Ascending aorta (tissue), 2 donors: ENCODE data around the gene PRUNE2. TPM values are rescaled to one million over a fixed set of nuclear protein-coding genes. Genes with fewer than 3 reads are reported as not detected.
A peak's percentile ranks its signal among the peaks of the same experiment; 100 is the strongest.

Experiments
- DNase-seq, 2 donors: peaks; one replicate each; pipeline ENCODE4 v3.0.0-alpha.2; 2019; ENCODE audit warnings: low spot score in 2 of 2
- H3K27ac ChIP-seq, 2 donors: fragments of 200-600 bp; sonication (generic); one replicate each; pipeline ENCODE4 v1.5.1; 2016 to 2017; ENCODE audit warnings: mild to moderate bottlenecking in 1 of 2
- H3K27me3 ChIP-seq: fragments of 200-600 bp; sonication (generic); one replicate; pipeline ENCODE4 v1.5.1; 2017
- H3K36me3 ChIP-seq, 2 donors: fragments of 200-600 bp; sonication (generic); one replicate each; pipeline ENCODE4 v1.5.1; 2016
- H3K4me1 ChIP-seq, 2 donors: fragments of 200-600 bp; sonication (generic); one replicate each; pipeline ENCODE4 v1.5.1; 2016 to 2017; ENCODE audit warnings: mild to moderate bottlenecking in 1 of 2
- H3K4me3 ChIP-seq, 2 donors: fragments of 200-600 bp; sonication (generic); one replicate each; pipeline ENCODE4 v1.5.1; 2016 to 2017; ENCODE audit warnings: mild to moderate bottlenecking in 1 of 2
- H3K9me3 ChIP-seq, 2 donors: fragments of 200-600 bp; sonication (generic); one replicate each; pipeline ENCODE4 v1.5.1; 2016
- CTCF ChIP-seq, 3 experiments: fragments of 200-600 bp in 2 of 3; fragments of 450-650 bp in 1 of 3; sonication (generic) in 2 of 3; IDR thresholded peaks; one replicate each; pipeline ENCODE4 v1.5.1; 2016 to 2019; ENCODE audit warnings: antibody characterized with exemption in 3 of 3, mild to moderate bottlenecking in 1 of 3, moderate library complexity in 1 of 3
- intact Hi-C: fragments of 100-400 bp; cut with DNase I; formaldehyde crosslinking; loops from one replicate; pipeline ENCODE4 v1.15.1; 2023
- total RNA-seq: library from RNA; depleted of rRNA; stranded (reverse); fragments of >200 nt; gene quantifications from one replicate; pipeline ENCODE4 v1.1.0, GENCODE V29; 2016

PRUNE2 gene
- total RNA-seq, 1 donor from 2014 or later = 200 TPM

GRCh38 chr9:76644647-76645250 lies 261.2 kb downstream of the PRUNE2 start:
- intact Hi-C loops = no loop called here
- Histone ChIP-seq H3K27ac (no peak overlapping the region), H3K36me3 (peaks cover 39 to 67% of the 10 kb centered on the region in 2 donors), H3K27me3 (no peaks in the 10 kb centered on the region), H3K4me1 (peaks cover 2 to 5% of the 10 kb centered on the region in 2 donors), H3K4me3 (no peak overlapping the region), H3K9me3 (no peaks in the 10 kb centered on the region)
- TF ChIP-seq CTCF (IDR thresholded peaks at IDR 0.05) = no peak
- no peak for DNase-seq

- intact Hi-C loops = no loop called here
- no peak overlapping the region for H3K4me3 ChIP-seq
- H3K27me3 ChIP-seq = no peaks in the 10 kb centered on the region
- H3K36me3 ChIP-seq = peaks cover 39 to 72% of the 10 kb centered on the region in 2 donors
- peak overlapping the region in 1 of 2 donors; percentile 20 for H3K27ac ChIP-seq
- no peaks in the 10 kb centered on the region for H3K9me3 ChIP-seq
- no peak for DNase-seq
- TF ChIP-seq CTCF (IDR thresholded peaks at IDR 0.05) = no peak
- H3K4me1 ChIP-seq = peaks cover 2 to 5% of the 10 kb centered on the region in 2 donors
Observed at GRCh38 chr9:76644171-76644570, 261.7 kb downstream of the PRUNE2 start.

DNA sequence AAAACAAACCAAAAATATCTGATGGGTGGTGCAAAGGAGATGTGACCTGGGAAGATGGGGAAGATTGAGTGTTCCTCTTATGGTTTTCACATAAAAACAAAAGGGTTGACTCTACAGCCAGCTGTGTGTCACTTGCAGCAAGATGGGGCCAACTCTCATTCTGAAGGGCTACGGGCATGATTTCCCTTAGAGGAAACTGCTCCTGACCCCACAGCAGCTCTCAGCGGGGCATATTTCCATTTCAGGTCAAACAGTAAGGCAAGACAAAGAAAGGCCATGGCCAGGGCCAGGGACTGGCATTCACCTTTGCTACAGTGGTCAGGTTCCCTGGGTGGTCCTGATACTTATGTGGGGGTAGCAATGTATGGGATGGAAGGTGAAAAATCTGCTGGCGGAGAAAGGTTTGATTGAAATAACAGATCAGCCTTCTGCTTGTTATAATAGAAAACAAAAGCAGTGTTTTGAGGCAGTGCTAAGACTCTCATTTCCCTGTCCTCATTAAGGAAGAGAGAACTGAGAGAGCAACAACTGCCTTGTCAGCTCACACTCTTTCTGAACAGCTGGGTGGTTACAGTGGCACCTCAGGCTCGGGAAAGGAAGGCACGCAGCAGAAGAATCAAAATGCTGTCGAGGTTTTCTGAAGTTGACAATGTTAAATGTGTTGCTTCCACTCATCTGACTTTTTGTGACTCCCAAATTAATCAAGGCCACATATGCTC lies 262.4 kb downstream of the PRUNE2 start:
- Histone ChIP-seq H3K4me3 (no peak overlapping the region), H3K4me1 (peaks cover 2 to 5% of the 10 kb centered on the region in 2 donors), H3K9me3 (no peaks in the 10 kb centered on the region), H3K36me3 (peaks cover 39 to 72% of the 10 kb centered on the region in 2 donors), H3K27ac (peak overlapping the region in 1 of 2 donors; percentile 20), H3K27me3 (no peaks in the 10 kb centered on the region)
- no peak for TF ChIP-seq CTCF (IDR thresholded peaks at IDR 0.05)
- intact Hi-C loops = no loop called here
- DNase-seq = no peak

- Histone ChIP-seq H3K27ac (no peak overlapping the region), H3K9me3 (no peaks in the 10 kb centered on the region), H3K36me3 (peaks cover 36 to 69% of the 10 kb centered on the region in 2 donors), H3K4me1 (peaks cover 2 to 5% of the 10 kb centered on the region in 2 donors), H3K27me3 (no peaks in the 10 kb centered on the region), H3K4me3 (no peak overlapping the region)
- no peak for TF ChIP-seq CTCF (IDR thresholded peaks at IDR 0.05)
- intact Hi-C loops = no loop called here
- DNase-seq = no peak
Observed at GRCh38 chr9:76642701-76643209, 263.2 kb downstream of the PRUNE2 start.

- H3K4me1 ChIP-seq = peaks cover 2 to 5% of the 10 kb centered on the region in 2 donors
- H3K27me3 ChIP-seq = no peaks in the 10 kb centered on the region
- DNase-seq = no peak
- H3K36me3 ChIP-seq = peaks cover 36 to 64% of the 10 kb centered on the region in 2 donors
- H3K27ac ChIP-seq = no peak overlapping the region
- H3K4me3 ChIP-seq = no peak overlapping the region
- no peak for TF ChIP-seq CTCF (IDR thresholded peaks at IDR 0.05)
- H3K9me3 ChIP-seq = no peaks in the 10 kb centered on the region
- intact Hi-C loops = no loop called here
Observed at GRCh38 chr9:76642074-76642473, 263.8 kb downstream of the PRUNE2 start.
